Cerebellar nuclear complex (tissue), 1 donor: ENCODE measurements around the gene WNT2B.
"Not testable (repeated sequence)": the region's sequence is repeated elsewhere in the genome, so short reads cannot be mapped to it uniquely, and the experiment has no call there.

ENCODE experiments used
- DNase-seq, 2 experiments: peaks; one replicate each; lab custom pipeline; 2025; lab: John Stamatoyannopoulos, UW

Gene WNT2B

DNA sequence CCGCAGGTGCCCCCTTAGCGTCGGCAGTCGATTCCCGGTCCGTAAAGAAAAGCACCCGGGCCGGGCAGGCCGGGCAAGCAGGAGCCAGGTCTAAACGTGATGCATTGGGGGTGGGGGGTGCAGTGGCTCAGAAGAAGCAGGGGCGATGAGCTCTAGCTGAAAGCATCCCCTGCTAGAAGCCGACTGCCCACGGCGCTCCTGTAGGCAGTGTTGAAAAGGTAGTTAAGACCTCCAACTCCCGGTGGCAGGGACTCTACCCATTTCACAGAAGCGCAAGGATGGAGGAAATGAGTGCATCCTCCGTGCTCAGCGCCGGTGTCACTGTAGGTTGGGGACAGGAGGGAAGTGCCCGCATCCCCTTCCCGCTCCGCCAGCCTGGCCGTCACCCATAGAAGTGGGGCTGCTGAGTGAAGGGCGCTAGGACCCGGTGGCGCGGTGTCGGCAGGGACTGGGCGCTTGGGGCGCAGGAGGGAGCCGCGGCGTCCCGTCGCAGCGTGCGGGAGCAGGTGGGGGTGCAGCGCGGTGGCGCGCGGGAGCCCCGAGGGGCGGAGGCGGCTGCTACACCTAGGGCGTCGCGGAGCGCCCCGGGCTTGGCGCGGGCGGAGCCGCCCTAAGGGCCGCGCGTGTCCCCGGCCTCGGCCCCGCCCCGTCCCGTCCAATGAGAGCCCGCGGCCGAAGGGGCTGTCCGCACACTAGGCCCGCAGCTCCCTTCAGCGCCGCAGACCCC, at the start of gene WNT2B:
Gene WNT2B, plus strand, starts transcription at position 688 of the 727 bp plus-strand sequence. CDS start 298 bp downstream, outside the sequence.
- no peak for DNase-seq

- DNase-seq: no peak
Observed at GRCh38 chr1:112460615-112461014, 48.1 kb upstream of the WNT2B start.

GRCh38 chr1:112461200-112461871, 47.4 kb upstream of the WNT2B start:
- DNase-seq: no peak

DNA sequence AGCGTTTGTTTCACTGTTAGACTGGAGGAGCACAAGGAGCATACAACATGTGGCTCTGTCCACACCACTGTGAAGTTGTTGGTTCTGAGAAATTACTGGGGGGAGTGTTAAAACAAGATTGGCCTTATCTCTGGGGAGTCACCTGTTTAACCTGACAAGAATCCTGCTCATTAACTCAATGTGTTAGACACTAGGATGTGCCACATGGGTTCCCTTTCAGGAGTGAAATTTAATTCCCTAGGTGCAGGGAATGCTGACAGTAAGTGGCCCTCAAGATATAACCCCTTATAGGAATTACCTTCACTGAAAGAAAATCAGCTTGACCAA, 45.8 kb upstream of the WNT2B start:
- no peak for DNase-seq

GRCh38 chr1:112464501-112464900, 44.3 kb upstream of the WNT2B start:
- DNase-seq: no peak

GRCh38 chr1:112465122-112465521, 43.6 kb upstream of the WNT2B start:
- DNase-seq: no peak

DNA sequence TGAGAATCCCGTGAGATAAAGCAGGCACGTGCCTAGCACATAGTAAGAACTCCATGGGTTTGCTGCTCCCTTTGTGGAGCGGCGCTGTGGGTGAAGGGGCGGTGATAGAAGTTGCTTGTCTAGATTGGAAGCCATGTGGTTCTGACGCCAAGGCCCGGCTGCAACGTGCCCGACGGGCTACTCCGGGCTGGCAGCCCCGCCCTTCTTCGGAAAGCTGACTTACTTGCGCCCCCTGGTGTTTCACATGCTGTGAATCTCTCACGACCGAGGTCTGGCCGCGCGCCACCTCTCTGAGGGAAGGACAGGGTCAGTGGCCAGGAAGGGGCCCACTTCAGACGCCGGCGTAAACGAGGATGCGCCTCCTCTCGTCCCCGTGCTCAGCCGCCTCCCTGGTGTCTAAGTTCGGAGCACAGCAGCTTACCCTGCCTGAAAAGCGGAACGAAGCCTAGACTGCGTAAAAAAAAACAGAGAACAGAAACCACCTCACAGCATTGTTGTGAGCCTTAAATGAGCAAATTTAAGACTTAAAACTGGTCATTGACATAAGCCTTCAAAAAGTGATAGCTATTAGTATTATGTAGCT, 42.6 kb upstream of the WNT2B start:
- peak; percentile 6 to 60 for DNase-seq

DNA sequence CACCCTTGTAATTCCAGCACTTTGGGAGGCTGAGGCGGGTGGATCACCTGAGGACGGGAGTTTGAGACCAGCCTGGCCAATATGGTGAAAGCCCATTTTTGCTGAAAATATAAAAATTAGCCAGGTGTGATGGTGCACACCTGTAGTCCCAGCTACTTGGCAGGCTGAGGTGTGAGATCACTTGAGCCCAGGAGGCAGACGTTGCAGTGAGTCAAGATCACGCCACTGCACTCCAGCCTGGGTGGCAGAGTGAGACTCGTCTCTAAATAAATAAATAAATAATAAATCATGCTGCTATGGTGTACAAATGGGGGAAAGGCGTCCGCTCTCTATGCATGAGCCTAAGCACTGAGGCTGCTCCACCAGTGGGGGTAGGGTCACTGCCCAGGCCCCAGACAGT, 38.4 kb upstream of the WNT2B start:
- DNase-seq: not testable (repeated sequence)

- no peak for DNase-seq
Observed at GRCh38 chr1:112470966-112471365, 37.8 kb upstream of the WNT2B start.

DNA sequence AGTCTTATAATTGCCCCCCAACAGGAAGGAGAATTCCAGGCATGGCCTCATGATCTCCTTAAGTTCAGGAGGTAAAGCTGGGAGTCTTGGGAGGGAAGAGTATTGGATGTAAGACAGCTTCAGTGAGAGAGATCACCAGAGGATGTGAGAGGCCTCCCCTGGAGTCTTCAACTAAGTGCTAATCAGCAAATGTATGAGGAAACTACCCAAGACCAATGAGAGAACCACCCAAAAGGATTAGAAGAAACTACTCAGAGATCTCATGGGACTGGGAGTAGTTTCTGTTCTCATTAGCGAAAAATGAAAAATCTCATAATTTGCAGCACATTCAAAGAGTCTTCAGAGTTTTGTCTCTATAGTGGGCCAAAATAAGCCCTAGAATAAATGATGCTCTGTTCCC, 36.6 kb upstream of the WNT2B start:
- no peak for DNase-seq

- DNase-seq: no peak
Observed at GRCh38 chr1:112477550-112477949, 31.2 kb upstream of the WNT2B start.

GRCh38 chr1:112478314-112478713, 30.5 kb upstream of the WNT2B start:
- DNase-seq: no peak

- DNase-seq: not testable (repeated sequence)
Observed at GRCh38 chr1:112486063-112486462, 22.7 kb upstream of the WNT2B start.

DNA sequence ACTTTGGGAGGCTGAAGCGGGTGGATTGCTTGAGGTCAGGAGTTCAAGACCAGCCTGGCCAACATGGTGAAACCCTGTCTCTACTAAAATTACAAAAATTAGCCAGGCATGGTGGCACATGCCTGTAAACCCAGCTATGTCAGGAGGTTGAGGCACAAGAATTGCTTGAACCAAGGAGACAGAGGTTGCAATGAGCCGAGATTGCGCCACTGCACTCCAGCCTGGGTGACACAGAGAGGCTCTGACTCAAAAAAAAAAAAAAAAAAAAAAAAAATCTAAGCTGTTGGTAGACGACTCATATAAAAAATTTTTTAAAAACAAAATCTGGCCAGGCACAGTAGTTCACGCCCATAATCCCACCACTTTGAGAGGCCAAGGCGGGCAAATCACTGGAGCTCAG, 21.1 kb upstream of the WNT2B start:
- not testable (repeated sequence) for DNase-seq

DNA sequence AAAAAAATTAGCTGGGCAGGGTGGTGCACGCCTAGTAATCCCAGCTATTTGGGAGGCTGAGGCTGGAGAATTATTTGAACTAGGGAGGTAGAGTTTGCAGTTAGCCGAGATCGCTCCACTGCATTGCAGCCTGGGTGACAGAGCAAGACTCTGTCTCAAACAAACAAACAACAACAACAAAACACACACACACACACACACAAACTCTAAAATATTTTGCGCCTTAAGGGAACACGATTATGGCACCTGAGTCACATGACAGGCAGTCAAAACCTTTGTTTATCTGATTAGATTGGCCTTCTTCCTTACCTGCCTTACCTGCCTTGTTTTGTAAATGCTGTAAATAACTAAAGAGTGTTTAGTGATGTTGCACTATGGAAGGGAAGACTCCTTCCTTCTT, 20.6 kb upstream of the WNT2B start:
- no peak for DNase-seq

- no peak for DNase-seq
Observed at GRCh38 chr1:112492076-112492475, 16.7 kb upstream of the WNT2B start.

DNA sequence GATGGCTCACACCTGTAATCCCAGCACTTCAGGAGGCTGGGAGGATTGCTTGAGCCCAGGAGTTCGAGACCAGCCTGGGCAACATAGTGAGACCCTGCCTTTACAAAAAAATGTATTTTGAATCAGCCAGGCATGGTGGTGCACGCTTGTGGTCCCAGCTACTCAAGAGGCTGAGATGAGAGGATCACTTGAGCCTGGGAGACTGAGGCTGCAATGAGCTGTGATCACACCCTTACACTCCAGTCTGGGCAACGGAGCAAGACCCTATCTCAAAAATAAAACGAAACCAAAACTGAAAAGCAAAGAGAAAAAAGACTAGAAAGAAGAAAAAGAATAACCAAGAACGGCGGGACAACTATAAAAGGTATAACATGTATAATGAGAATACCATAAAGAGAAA, 15.4 kb upstream of the WNT2B start:
- DNase-seq: no peak

- DNase-seq: no peak
Observed at GRCh38 chr1:112496290-112496689, 12.5 kb upstream of the WNT2B start.

DNA sequence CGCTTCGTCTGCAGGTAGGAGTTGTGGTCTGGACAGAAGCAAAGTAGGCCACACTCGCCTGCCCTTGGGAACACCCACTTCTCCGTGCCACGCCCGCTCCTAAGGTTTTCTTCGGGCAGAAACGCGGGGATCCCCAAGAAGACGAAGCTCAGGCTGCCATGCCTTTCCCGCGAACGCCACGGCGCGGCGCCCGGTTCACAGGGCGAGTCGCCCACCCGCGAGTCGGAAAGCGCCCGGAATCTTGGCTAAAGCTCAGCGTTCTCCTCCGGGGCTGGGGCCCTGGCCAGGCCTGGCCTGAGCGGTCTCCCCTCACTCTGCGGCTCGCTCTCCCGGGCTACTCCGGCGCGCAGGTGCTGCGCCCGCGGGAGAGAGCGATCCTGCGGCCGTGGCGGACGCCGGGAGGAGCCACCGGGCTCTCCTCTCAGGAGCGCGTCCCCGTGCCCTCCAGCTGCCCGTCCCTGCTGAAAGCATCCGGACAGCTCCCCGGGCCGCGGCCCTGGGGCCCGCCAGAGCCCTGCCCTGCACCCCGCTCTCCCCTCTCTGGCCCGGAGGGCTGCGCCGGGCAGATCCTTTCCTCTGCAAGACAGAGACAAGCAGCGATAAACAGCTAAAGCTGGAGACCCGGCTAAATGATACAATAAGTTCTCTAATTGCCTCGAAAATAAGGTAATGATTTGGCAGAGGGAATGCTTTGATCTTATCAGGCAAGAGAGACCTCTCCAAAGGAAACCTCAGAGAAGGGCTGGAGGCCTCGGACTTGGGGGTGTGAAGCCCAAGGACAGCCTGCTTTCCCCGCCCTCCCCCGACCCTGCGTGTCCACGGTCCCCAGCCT, 6.7 kb upstream of the WNT2B start:
- DNase-seq: peak in 1 of 2 experiments; percentile 42

- DNase-seq: peak in 1 of 2 experiments; percentile 35
Observed at GRCh38 chr1:112502826-112503225, 5.9 kb upstream of the WNT2B start.

DNA sequence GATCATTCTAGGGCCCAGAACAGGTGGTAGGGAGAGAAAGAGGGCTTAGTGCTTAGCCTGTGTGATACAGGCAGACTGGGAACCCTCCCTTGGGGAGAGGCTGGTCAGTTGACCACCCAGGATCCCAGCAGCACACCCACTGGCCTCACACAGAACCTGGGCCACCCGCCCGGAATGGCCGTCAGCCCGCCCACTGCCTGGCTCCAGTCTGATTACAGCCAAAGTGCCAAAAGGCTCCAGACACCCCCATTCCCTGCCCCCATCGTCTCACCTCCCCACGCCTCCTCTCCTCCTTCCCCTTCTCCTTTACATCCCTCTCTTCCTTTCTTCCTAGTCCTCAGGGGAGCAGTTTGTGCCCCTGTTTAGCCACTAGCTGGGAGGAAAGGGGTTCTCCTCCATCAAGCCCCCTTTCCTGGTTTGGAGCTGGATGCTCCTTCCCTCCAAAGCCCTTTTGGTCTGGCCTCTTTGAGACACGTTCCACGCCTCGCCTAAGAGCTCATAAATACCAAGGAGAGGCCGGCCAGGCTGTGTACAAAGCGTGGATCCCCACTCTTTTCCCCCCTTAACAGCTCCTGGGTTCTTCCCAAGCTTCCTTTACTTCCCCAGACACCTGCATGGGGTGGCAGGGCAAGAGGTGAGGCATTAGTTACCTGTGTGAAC, 4.6 kb upstream of the WNT2B start:
- DNase-seq: no peak
